Panc1 (cell line): ENCODE data around the gene MYF6. TPM values are rescaled to one million over a fixed set of nuclear protein-coding genes. Genes with fewer than 3 reads are reported as not detected.

Source experiments
- ATAC-seq: fragments of 200-7000 bp; cut with Tn5 transposase; 2 replicates; pipeline ENCODE4 v1.9.1; 2020; ENCODE audit warnings: mild to moderate bottlenecking, moderate library complexity
- BruUV-seq: library from RNA; stranded (reverse); fragments of 400-500 nt; replicated peaks from 2 replicates; lab custom pipeline; 2021; lab: Mats Ljungman, UMichigan
- CTCF ChIA-PET: fragments of 300-600 bp; sonication (Branson Sonifier 250); formaldehyde crosslinking; loops from one replicate; lab custom pipeline; 2022; ENCODE audit warnings: antibody characterized with exemption; lab: Charles Lee
- POLR2A ChIA-PET: fragments of 300-600 bp; sonication (Branson Sonifier 250); formaldehyde crosslinking; loops from one replicate; lab custom pipeline; 2022; ENCODE audit warnings: antibody characterized with exemption; lab: Charles Lee
- DNase-seq: peaks from one replicate; pipeline ENCODE4 v3.0.0-alpha.2; 2010; ENCODE audit warnings: low read depth, low spot score
- H3K27ac ChIP-seq: 2 replicates; pipeline ENCODE4 v1.5.1; 2011; ENCODE audit warnings: mild to moderate bottlenecking, low read length, inconsistent platforms
- H3K27me3 ChIP-seq: fragments of 200-500 bp; sonication (Bioruptor generic); 2 replicates; pipeline ENCODE4 v1.6.0; 2014; ENCODE audit warnings: low read length, inconsistent platforms; ENCODE audit not compliant: control insufficient read depth, insufficient read depth
- H3K36me3 ChIP-seq: fragments of 200-500 bp; sonication (Bioruptor generic); 2 replicates; pipeline ENCODE4 v1.5.1; 2014; ENCODE audit warnings: inconsistent platforms, mild to moderate bottlenecking, low read length, moderate library complexity; ENCODE audit not compliant: control insufficient read depth, insufficient read depth
- H3K4me1 ChIP-seq: 2 replicates; pipeline ENCODE4 v1.5.1; 2011; ENCODE audit warnings: inconsistent platforms, mild to moderate bottlenecking, low read length, moderate library complexity; ENCODE audit not compliant: control insufficient read depth, insufficient read depth
- H3K4me3 ChIP-seq, 2 experiments: 2 replicates each; pipeline ENCODE4 v1.5.1; 2011 to 2012; ENCODE audit warnings: low read depth in 2 of 2, low read length in 2 of 2, mild to moderate bottlenecking in 2 of 2, inconsistent platforms in 1 of 2, moderate library complexity in 1 of 2
- H3K9me3 ChIP-seq: fragments of 200-500 bp; sonication (Bioruptor generic); 2 replicates; pipeline ENCODE4 v1.5.1; 2014; ENCODE audit warnings: low read depth, mild to moderate bottlenecking, inconsistent platforms, low read length, moderate library complexity; ENCODE audit not compliant: control insufficient read depth, insufficient read depth
- CTCF ChIP-seq: fragments of 450-650 bp; IDR thresholded peaks from 2 replicates; pipeline ENCODE4 v1.5.1; 2017; ENCODE audit warnings: mild to moderate bottlenecking
- POLR2AphosphoS5 ChIP-seq: IDR thresholded peaks from 2 replicates; pipeline ENCODE4 v1.6.1; 2012; ENCODE audit warnings: mild to moderate bottlenecking, low read depth, low read length, moderate library complexity
- SIN3A ChIP-seq: IDR thresholded peaks from 2 replicates; pipeline ENCODE4 v1.6.1; 2012; ENCODE audit warnings: low read depth, mild to moderate bottlenecking, low read length, moderate library complexity, borderline replicate concordance; ENCODE audit not compliant: insufficient read depth
- TCF7L2 ChIP-seq: IDR thresholded peaks from 2 replicates; pipeline ENCODE4 v1.6.1; 2011; ENCODE audit warnings: mild to moderate bottlenecking, low read depth, low read length, inconsistent platforms
- in situ Hi-C: cut with HindIII; loops from 2 replicates; pipeline ENCODE4 v1.10.0; 2016; ENCODE audit warnings: low sequenced_read_pairs, low pct_unique_long_range_greater_than_20kb
- intact Hi-C: fragments of 100-400 bp; cut with micrococcal nuclease; formaldehyde crosslinking; loops from one replicate; pipeline ENCODE4 v1.10.0; 2022; ENCODE audit not compliant: unreplicated experiment
- total RNA-seq: library from RNA; stranded (reverse); gene quantifications from one replicate; pipeline ENCODE4 v1.2.1, GENCODE V29; 2021; ENCODE audit not compliant: unreplicated experiment
- TF ChIP-seq, protein P1 (sequence below), 2 experiments: IDR thresholded peaks; 2 replicates each; pipeline ENCODE4 v1.6.1; 2011 to 2012; ENCODE audit warnings: low read depth in 2 of 2, control low read depth in 1 of 2, low read length in 1 of 2, mild to moderate bottlenecking in 1 of 2, moderate library complexity in 1 of 2; ENCODE audit not compliant: insufficient read depth in 1 of 2

Gene MYF6
- total RNA-seq, 1 experiment from 2014 or later: not detected

GRCh38 chr12:80747800-80748199 is 40.4 kb downstream of the MYF6 start:
- Histone ChIP-seq H3K27ac (no peak overlapping the region), H3K9me3 (no peaks in the 10 kb centered on the region), H3K36me3 (no peaks in the 10 kb centered on the region), H3K4me3 (no peak overlapping the region), H3K27me3 (no peaks in the 10 kb centered on the region), H3K4me1 (no peaks in the 10 kb centered on the region)
- ATAC-seq: no peak
- in situ Hi-C loops (no loop called here), intact Hi-C loops (no loop called here)
- TF ChIP-seq TCF7L2 (no peak), CTCF (no peak)
- TF ChIP-seq, protein P1, sequence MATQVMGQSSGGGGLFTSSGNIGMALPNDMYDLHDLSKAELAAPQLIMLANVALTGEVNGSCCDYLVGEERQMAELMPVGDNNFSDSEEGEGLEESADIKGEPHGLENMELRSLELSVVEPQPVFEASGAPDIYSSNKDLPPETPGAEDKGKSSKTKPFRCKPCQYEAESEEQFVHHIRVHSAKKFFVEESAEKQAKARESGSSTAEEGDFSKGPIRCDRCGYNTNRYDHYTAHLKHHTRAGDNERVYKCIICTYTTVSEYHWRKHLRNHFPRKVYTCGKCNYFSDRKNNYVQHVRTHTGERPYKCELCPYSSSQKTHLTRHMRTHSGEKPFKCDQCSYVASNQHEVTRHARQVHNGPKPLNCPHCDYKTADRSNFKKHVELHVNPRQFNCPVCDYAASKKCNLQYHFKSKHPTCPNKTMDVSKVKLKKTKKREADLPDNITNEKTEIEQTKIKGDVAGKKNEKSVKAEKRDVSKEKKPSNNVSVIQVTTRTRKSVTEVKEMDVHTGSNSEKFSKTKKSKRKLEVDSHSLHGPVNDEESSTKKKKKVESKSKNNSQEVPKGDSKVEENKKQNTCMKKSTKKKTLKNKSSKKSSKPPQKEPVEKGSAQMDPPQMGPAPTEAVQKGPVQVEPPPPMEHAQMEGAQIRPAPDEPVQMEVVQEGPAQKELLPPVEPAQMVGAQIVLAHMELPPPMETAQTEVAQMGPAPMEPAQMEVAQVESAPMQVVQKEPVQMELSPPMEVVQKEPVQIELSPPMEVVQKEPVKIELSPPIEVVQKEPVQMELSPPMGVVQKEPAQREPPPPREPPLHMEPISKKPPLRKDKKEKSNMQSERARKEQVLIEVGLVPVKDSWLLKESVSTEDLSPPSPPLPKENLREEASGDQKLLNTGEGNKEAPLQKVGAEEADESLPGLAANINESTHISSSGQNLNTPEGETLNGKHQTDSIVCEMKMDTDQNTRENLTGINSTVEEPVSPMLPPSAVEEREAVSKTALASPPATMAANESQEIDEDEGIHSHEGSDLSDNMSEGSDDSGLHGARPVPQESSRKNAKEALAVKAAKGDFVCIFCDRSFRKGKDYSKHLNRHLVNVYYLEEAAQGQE (IDR thresholded peaks at IDR 0.05; ENCODE audit: insufficient read depth in 1 of 2, low read depth in 2 of 2, low read length in 1 of 2): no peak
- no TSS peak for BruUV-seq
- ChIA-PET POLR2A (no interaction called here), CTCF (no interaction called here)
- no peak for DNase-seq

GRCh38 chr12:80749456-80749855 is 42.0 kb downstream of the MYF6 start:
- no peaks in the 10 kb centered on the region for H3K9me3 ChIP-seq
- TF ChIP-seq TCF7L2: no peak
- TF ChIP-seq CTCF: no peak
- no peak for TF ChIP-seq SIN3A
- CTCF ChIA-PET: no interaction called here
- DNase-seq (no peak), ATAC-seq (no peak)
- no peak overlapping the region for H3K27ac ChIP-seq
- intact Hi-C loops: no loop called here
- no TSS peak for BruUV-seq
- H3K27me3 ChIP-seq: no peaks in the 10 kb centered on the region
- POLR2A ChIA-PET: no interaction called here
- no peak overlapping the region for H3K4me3 ChIP-seq
- in situ Hi-C loops: no loop called here
- H3K4me1 ChIP-seq: no peaks in the 10 kb centered on the region
- no peaks in the 10 kb centered on the region for H3K36me3 ChIP-seq

DNA sequence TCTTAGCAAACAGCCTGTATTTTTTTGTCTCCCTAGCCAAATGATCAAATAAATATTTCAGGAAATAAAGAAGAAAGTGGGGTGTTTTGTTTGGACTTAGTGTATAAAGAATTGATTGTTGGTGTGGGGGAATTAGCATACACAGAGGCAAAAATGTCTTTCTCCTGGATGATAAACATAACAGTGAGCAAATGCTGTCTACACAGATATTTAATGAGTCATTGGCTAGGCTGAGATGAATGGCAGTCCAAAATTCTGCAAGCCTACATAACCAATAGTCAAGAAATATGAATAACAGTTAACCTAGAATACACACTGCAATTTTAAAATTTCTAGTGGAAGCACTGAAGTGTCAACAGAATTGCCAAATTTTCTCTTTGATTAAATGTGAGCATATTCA is 45.0 kb downstream of the MYF6 start:
- ATAC-seq (no peak), DNase-seq (no peak)
- intact Hi-C loops: no loop called here
- Histone ChIP-seq H3K9me3 (no peaks in the 10 kb centered on the region), H3K36me3 (no peaks in the 10 kb centered on the region), H3K27ac (no peak overlapping the region), H3K4me3 (no peak overlapping the region), H3K4me1 (no peaks in the 10 kb centered on the region), H3K27me3 (no peaks in the 10 kb centered on the region)
- no TSS peak for BruUV-seq
- TF ChIP-seq POLR2AphosphoS5 (no peak), TCF7L2 (no peak)
- TF ChIP-seq, protein P1 (IDR thresholded peaks at IDR 0.05; ENCODE audit: insufficient read depth in 1 of 2, low read depth in 2 of 2, low read length in 1 of 2): no peak
- ChIA-PET POLR2A (no interaction called here), CTCF (no interaction called here)
- in situ Hi-C loops: no loop called here
